Psoas muscle (tissue), 8 donors: Measurements from ENCODE around the gene CTRB1. TPM values are rescaled to one million over a fixed set of nuclear protein-coding genes. Genes with fewer than 3 reads are reported as not detected.

Experiments
- ATAC-seq, 4 donors: fragments of 200-7000 bp; cut with Tn5 transposase; one replicate each; pipeline ENCODE4 v1.9.1; 2020; ENCODE audit warnings: moderate library complexity in 3 of 4, mild to moderate bottlenecking in 2 of 4
- DNase-seq, 2 donors: peaks; one replicate each; pipeline ENCODE4 v3.0.0-alpha.2; 2020
- H3K27ac ChIP-seq: fragments of 200-600 bp; one replicate; pipeline ENCODE4 v1.8.0; 2022
- H3K27me3 ChIP-seq, 3 donors: fragments of 200-600 bp in 1 of 3; one replicate each; pipeline versions ENCODE4 v1.6.1 to v1.8.0; 2013 to 2022; ENCODE audit warnings: low read length in 2 of 3, mild to moderate bottlenecking in 2 of 3, moderate library complexity in 1 of 3; ENCODE audit not compliant: insufficient read depth in 3 of 3
- H3K36me3 ChIP-seq, 2 donors: fragments of 200-600 bp in 1 of 2; one replicate each; pipeline versions ENCODE4 v1.6.1 to v1.8.0; 2013 to 2022; ENCODE audit warnings: low read depth in 1 of 2, mild to moderate bottlenecking in 1 of 2, moderate library complexity in 1 of 2; ENCODE audit not compliant: insufficient read depth in 1 of 2
- H3K4me1 ChIP-seq: fragments of 200-600 bp; one replicate; pipeline ENCODE4 v1.8.0; 2022
- H3K4me3 ChIP-seq: fragments of 200-600 bp; one replicate; pipeline ENCODE4 v1.8.0; 2022; ENCODE audit warnings: mild to moderate bottlenecking
- H3K9me3 ChIP-seq: fragments of 200-600 bp; one replicate; pipeline ENCODE4 v1.8.0; 2022
- WGBS, 3 donors: extraction: QIAGEN DNeasy Blood & Tissue Kit; methylation state at CpG; one replicate each; pipeline versions ENCODE4 v1.1.6 to v1.1.7; 2013; 5-methylcytosine and 5-hydroxymethylcytosine counted together
- intact Hi-C, 2 donors: fragments of 100-400 bp; cut with DNase I; formaldehyde crosslinking; loops; one replicate each; pipeline versions ENCODE4 v1.11.0 to v1.14.2; 2022
- polyA plus RNA-seq, 3 donors: library from polyadenylated mRNA; stranded (reverse); fragments of 200-250 nt; gene quantifications; one replicate each; pipeline ENCODE4 v1.2.3, GENCODE V29; 2013
- total RNA-seq, 4 donors: library from RNA; stranded (reverse); fragmentation: NEBNext Ultra II Directional in 2 of 4; extraction: Animal tissue kit (Norgen Biotek cat#: 25700) in 2 of 4; gene quantifications; one replicate each; pipeline versions ENCODE4 v1.2.1 to v1.2.4, GENCODE V29; 2021 to 2023
- TF ChIP-seq, protein P1 (sequence below): fragments of 200-600 bp; IDR thresholded peaks from one replicate; pipeline ENCODE4 v1.8.0; 2022; ENCODE audit warnings: antibody characterized with exemption
- donor health status: healthy with polysubstance abuse.
- donor health status: DM: no; HTN: no; CAD: no; lungs with moderate emphysema.
- donor health status: Bipolar disorder and iron deficiency.
- donor health status: healthy.
- donor health status: DM: yes; HTN: yes; CAD: no.
- donor health status: DM: no; HTN: no; CAD: no.
- donor health status: DM: no; HTN: no; CAD: no.
- donor health status: DM: yes; HTN: yes; CAD: no.

Gene CTRB1
- total and polyA plus RNA-seq, 7 donors, result 0.03 to 3.9 (median 1.2) TPM; not detected in 2

GRCh38 chr16:75246504-75247205 is 27.9 kb downstream of the CTRB1 start:
- Histone ChIP-seq H3K36me3 (peaks cover 0 to 17% of the 10 kb centered on the region in 2 donors), H3K9me3 (no peaks in the 10 kb centered on the region), H3K27me3 (no peaks in the 10 kb centered on the region), H3K4me3 (no peak overlapping the region), H3K4me1 (peaks cover 80% of the 10 kb centered on the region), H3K27ac (peak overlapping the region; percentile 93)
- TF ChIP-seq, protein P1, sequence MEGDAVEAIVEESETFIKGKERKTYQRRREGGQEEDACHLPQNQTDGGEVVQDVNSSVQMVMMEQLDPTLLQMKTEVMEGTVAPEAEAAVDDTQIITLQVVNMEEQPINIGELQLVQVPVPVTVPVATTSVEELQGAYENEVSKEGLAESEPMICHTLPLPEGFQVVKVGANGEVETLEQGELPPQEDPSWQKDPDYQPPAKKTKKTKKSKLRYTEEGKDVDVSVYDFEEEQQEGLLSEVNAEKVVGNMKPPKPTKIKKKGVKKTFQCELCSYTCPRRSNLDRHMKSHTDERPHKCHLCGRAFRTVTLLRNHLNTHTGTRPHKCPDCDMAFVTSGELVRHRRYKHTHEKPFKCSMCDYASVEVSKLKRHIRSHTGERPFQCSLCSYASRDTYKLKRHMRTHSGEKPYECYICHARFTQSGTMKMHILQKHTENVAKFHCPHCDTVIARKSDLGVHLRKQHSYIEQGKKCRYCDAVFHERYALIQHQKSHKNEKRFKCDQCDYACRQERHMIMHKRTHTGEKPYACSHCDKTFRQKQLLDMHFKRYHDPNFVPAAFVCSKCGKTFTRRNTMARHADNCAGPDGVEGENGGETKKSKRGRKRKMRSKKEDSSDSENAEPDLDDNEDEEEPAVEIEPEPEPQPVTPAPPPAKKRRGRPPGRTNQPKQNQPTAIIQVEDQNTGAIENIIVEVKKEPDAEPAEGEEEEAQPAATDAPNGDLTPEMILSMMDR, result no peak
- no peak for ATAC-seq
- intact Hi-C loops, result no loop called here
- 83 to 91% (median 86%) methylated on average over 11 to 12 of the region's 12 CpGs for WGBS, 3 donors
- no peak for DNase-seq

- TF ChIP-seq, protein P1, result no peak
- Histone ChIP-seq H3K4me3 (no peak overlapping the region), H3K27me3 (no peaks in the 10 kb centered on the region), H3K4me1 (peaks cover 81% of the 10 kb centered on the region), H3K36me3 (peaks cover 0 to 11% of the 10 kb centered on the region in 2 donors), H3K27ac (peak overlapping the region; percentile 93), H3K9me3 (no peaks in the 10 kb centered on the region)
- 56 to 80% (median 63%) methylated on average over 13 of the region's 13 CpGs for WGBS, 3 donors
- intact Hi-C loops, result no loop called here
- DNase-seq, result no peak
- no peak for ATAC-seq
These were observed 28.5 kb downstream of the CTRB1 start for GRCh38 chr16:75247249-75247648.

DNA sequence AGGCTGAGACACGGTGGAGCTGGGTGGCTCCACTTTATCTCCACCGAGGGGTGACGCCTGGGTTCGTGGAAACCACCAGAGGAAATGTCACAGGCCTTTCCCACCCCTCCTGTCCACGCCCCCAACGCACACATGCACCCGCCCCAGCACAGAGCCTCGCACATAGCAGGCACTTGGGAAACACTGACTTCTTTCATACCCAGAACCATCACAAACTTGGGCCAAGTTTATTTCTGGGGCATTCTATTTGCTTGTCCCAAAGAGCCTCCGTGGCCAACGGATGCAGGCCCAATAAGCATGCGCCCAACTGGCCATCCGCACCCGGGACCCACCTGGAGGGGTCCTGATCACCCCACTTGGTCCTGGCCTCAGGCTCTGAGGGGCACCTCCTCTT is 29.4 kb downstream of the CTRB1 start:
- ATAC-seq, result no peak
- no peaks in the 10 kb centered on the region for H3K9me3 ChIP-seq
- H3K36me3 ChIP-seq, result peaks cover 0 to 2% of the 10 kb centered on the region in 2 donors
- peak in 1 of 2 donors; percentile 13 for DNase-seq
- intact Hi-C loops, result no loop called here
- H3K4me3 ChIP-seq, result peak overlapping the region; percentile 78
- H3K27ac ChIP-seq, result peak overlapping the region; percentile 93
- TF ChIP-seq, protein P1, result no peak
- H3K4me1 ChIP-seq, result peaks cover 86% of the 10 kb centered on the region
- WGBS, 3 donors, result 46 to 64% (median 50%) methylated on average over 13 of the region's 13 CpGs
- no peaks in the 10 kb centered on the region for H3K27me3 ChIP-seq

DNA sequence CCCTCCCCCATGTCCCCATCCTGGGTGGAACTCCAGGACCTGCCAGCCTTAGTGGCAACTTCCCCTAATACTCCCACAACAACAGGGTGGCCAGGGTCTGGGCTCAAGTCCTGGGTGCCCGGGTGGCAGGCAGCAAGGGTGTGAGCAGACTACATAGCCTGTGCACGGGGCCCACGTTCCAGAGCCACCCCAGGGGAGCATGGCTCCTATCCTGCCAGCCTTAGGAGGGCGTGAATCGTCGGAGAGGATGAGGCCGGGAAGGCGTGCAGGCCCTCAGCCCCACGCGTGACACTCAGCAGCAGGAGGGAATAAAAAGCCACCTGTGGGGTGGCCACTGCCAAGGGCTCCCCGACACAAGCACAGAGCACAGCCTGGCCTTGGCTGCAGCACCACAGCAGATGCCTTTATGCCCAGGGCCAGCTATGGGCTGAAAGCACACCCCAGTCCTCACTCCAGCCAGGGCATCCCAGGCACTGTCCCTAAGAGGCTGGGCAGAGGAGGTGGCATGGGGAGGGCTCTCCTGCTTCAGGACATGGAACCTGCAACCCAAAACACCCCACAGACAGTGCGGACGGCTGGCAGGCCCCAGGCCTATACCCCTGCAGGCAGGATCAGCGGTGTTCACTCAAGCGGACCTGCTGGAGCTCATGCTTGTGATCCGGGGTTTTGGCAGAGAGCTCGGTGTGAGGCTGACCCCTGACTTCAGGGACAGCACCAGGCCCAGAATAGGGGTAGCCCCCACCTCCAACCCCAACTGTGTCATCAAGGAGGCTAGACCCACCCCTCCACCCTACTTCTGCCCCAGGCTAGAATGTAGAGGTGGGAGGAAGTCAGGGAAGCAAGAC is 30.0 kb downstream of the CTRB1 start:
- no peak for ATAC-seq
- Histone ChIP-seq H3K36me3 (no peaks in the 10 kb centered on the region), H3K27me3 (no peaks in the 10 kb centered on the region), H3K27ac (peak overlapping the region; percentile 93), H3K4me3 (peak overlapping the region; percentile 78), H3K9me3 (no peaks in the 10 kb centered on the region), H3K4me1 (peaks cover 86% of the 10 kb centered on the region)
- TF ChIP-seq, protein P1, result no peak
- intact Hi-C loops, result no loop called here
- peak; percentile 13 to 55 for DNase-seq
- 18 to 29% (median 25%) methylated on average over 17 of the region's 17 CpGs for WGBS, 3 donors
